ENCODE results near the gene BCKDHB.

BCKDHB gene

DNA sequence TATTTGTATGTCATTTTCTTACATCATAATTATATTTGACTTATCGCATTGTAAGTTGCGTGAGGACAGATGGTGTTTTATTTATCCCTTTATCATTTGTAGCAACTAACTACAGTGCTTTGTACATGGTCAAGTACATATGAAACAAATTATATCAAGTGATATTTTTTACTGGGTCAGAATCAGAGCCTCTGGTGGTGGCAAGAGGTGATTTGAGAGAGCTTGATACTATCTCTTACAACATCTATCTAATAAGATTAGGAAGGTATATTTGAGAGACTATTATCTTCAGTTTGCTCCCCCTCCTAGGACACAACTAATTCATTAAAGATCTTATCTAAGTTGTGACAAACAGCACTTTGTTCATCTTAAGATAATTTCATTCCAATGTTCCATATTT lies 47.7 kb downstream of the BCKDHB start:
- TF ChIP-seq, protein P1, sequence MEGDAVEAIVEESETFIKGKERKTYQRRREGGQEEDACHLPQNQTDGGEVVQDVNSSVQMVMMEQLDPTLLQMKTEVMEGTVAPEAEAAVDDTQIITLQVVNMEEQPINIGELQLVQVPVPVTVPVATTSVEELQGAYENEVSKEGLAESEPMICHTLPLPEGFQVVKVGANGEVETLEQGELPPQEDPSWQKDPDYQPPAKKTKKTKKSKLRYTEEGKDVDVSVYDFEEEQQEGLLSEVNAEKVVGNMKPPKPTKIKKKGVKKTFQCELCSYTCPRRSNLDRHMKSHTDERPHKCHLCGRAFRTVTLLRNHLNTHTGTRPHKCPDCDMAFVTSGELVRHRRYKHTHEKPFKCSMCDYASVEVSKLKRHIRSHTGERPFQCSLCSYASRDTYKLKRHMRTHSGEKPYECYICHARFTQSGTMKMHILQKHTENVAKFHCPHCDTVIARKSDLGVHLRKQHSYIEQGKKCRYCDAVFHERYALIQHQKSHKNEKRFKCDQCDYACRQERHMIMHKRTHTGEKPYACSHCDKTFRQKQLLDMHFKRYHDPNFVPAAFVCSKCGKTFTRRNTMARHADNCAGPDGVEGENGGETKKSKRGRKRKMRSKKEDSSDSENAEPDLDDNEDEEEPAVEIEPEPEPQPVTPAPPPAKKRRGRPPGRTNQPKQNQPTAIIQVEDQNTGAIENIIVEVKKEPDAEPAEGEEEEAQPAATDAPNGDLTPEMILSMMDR (IDR thresholded peaks at IDR 0.05; ENCODE audit: insufficient read depth, low read length): no peak
- no peak for TF ChIP-seq GABPA (IDR thresholded peaks at IDR 0.05; ENCODE audit: low read depth)
- Histone ChIP-seq H3K27ac (replicated peaks) (no peak overlapping the region), H3K4me3 (replicated peaks; ENCODE audit: insufficient read depth, low read length) (no peak overlapping the region), H3K27me3 (ENCODE audit: insufficient read depth, poor library complexity, severe bottlenecking) (no peaks in the 10 kb centered on the region)
- no peak for DNase-seq (ENCODE audit: low read depth in 1 of 2, low spot score in 1 of 2)

DNA sequence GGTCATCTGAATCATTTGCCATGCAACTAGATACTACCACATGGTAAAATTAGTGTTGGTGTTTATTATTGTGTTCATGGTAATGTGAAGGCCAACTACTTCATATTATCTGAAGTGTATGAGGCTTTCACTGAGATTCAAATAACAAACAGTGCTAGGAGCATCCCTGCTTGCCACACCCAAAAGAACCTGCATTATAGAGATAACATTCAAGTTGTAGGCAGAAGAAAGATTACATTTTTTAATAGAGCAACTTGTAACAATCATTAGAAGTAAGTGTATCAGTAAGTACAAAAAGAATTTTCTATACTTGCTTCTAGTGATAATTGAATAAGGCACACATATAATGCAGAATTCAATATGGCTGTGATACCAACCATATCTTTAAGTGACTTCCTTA lies 49.8 kb downstream of the BCKDHB start:
- DNase-seq (ENCODE audit: low read depth in 1 of 2, low spot score in 1 of 2): no peak
- Histone ChIP-seq H3K27ac (replicated peaks) (no peak overlapping the region), H3K4me3 (replicated peaks; ENCODE audit: insufficient read depth, low read length) (no peak overlapping the region), H3K27me3 (ENCODE audit: insufficient read depth, poor library complexity, severe bottlenecking) (no peaks in the 10 kb centered on the region)
- TF ChIP-seq, protein P1 (IDR thresholded peaks at IDR 0.05; ENCODE audit: insufficient read depth, low read length): no peak
- TF ChIP-seq, protein P2, sequence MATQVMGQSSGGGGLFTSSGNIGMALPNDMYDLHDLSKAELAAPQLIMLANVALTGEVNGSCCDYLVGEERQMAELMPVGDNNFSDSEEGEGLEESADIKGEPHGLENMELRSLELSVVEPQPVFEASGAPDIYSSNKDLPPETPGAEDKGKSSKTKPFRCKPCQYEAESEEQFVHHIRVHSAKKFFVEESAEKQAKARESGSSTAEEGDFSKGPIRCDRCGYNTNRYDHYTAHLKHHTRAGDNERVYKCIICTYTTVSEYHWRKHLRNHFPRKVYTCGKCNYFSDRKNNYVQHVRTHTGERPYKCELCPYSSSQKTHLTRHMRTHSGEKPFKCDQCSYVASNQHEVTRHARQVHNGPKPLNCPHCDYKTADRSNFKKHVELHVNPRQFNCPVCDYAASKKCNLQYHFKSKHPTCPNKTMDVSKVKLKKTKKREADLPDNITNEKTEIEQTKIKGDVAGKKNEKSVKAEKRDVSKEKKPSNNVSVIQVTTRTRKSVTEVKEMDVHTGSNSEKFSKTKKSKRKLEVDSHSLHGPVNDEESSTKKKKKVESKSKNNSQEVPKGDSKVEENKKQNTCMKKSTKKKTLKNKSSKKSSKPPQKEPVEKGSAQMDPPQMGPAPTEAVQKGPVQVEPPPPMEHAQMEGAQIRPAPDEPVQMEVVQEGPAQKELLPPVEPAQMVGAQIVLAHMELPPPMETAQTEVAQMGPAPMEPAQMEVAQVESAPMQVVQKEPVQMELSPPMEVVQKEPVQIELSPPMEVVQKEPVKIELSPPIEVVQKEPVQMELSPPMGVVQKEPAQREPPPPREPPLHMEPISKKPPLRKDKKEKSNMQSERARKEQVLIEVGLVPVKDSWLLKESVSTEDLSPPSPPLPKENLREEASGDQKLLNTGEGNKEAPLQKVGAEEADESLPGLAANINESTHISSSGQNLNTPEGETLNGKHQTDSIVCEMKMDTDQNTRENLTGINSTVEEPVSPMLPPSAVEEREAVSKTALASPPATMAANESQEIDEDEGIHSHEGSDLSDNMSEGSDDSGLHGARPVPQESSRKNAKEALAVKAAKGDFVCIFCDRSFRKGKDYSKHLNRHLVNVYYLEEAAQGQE (IDR thresholded peaks at IDR 0.05; ENCODE audit: insufficient replicate concordance, low read depth): no peak
- TF ChIP-seq SPI1 (IDR thresholded peaks at IDR 0.05; ENCODE audit: borderline replicate concordance, low read depth): no peak
- no peak for TF ChIP-seq POLR2AphosphoS5 (IDR thresholded peaks at IDR 0.05; ENCODE audit: low read depth)
- no peak for TF ChIP-seq GABPA (IDR thresholded peaks at IDR 0.05; ENCODE audit: low read depth)

DNA sequence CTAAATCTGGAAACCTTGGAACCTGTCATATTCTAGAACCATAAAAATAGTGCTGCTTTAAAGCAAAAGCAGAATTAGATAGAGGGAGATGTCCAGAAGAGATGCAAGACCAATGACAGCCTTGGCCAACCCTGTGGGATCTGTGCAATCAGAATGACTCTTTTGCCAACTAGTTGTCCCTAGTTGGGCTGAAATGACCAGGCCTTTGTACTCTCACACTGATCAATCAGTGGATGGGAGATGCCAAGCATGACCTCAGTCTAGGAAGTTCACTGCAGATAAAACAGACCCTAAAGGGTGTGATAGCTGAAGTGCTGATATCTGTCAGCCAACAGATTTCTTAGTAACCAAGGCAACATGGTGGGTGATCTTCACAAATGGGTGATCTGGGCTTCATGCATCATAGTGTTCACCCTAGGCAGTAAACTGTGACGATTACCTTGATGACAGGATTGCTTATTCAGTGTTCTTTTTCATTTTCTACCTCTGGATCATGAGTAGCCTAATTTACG lies 52.1 kb downstream of the BCKDHB start:
- no peaks in the 10 kb centered on the region for H3K27me3 ChIP-seq (ENCODE audit: insufficient read depth, poor library complexity, severe bottlenecking)
- H3K4me3 ChIP-seq (replicated peaks; ENCODE audit: insufficient read depth, low read length): no peak overlapping the region
- no peak for DNase-seq (ENCODE audit: low read depth in 1 of 2, low spot score in 1 of 2)
- TF ChIP-seq, protein P2 (IDR thresholded peaks at IDR 0.05; ENCODE audit: insufficient replicate concordance, low read depth): no peak
- no peak for TF ChIP-seq GABPA (IDR thresholded peaks at IDR 0.05; ENCODE audit: low read depth)
- TF ChIP-seq POLR2AphosphoS5 (IDR thresholded peaks at IDR 0.05; ENCODE audit: low read depth): no peak
- TF ChIP-seq SPI1 (IDR thresholded peaks at IDR 0.05; ENCODE audit: borderline replicate concordance, low read depth): no peak
- TF ChIP-seq, protein P1 (IDR thresholded peaks at IDR 0.05; ENCODE audit: insufficient read depth, low read length): no peak
- no peak overlapping the region for H3K27ac ChIP-seq (replicated peaks)

DNA sequence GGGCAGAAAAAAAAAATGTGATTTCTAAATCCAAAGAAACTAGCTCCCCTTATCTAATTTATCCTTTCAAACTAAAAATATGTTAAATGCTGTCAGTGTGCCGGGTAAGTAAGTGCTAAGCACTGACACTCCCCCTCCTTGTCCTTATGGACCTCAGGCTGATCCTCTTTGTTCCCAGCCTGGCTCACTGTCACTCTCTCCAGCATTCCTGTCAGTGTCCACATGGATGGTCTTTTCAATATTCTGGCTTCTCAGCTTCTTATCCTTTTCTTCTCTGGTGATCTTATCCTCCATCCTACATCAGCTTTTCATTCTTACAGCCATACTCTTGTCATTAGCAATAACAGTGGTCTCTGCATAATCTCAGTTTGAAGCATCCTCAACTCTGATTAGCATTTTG lies 55.0 kb downstream of the BCKDHB start:
- no peaks in the 10 kb centered on the region for H3K27me3 ChIP-seq (ENCODE audit: insufficient read depth, poor library complexity, severe bottlenecking)
- no peak overlapping the region for H3K27ac ChIP-seq (replicated peaks)
- DNase-seq (ENCODE audit: low read depth in 1 of 2, low spot score in 1 of 2): no peak
- no peak for TF ChIP-seq SPI1 (IDR thresholded peaks at IDR 0.05; ENCODE audit: borderline replicate concordance, low read depth)
- TF ChIP-seq, protein P1 (IDR thresholded peaks at IDR 0.05; ENCODE audit: insufficient read depth, low read length): no peak
- TF ChIP-seq, protein P2 (IDR thresholded peaks at IDR 0.05; ENCODE audit: insufficient replicate concordance, low read depth): no peak
- TF ChIP-seq POLR2AphosphoS5 (IDR thresholded peaks at IDR 0.05; ENCODE audit: low read depth): no peak
- TF ChIP-seq GABPA (IDR thresholded peaks at IDR 0.05; ENCODE audit: low read depth): no peak
- H3K4me3 ChIP-seq (replicated peaks; ENCODE audit: insufficient read depth, low read length): no peak overlapping the region

All from HL-60 (cell line).